GM18951 (cell line): ENCODE results near the gene KIAA0319L.

Experiments
- POLR2A ChIP-seq: IDR thresholded peaks from 4 replicates; pipeline ENCODE4 v1.6.1; 2011; ENCODE audit warnings: mild to moderate bottlenecking; ENCODE audit not compliant: insufficient read length, insufficient read depth; ENCODE audit errors: extremely low read depth
- in situ Hi-C: fragments of 300-500 bp; cut with MboI; formaldehyde crosslinking; loops from one replicate; pipeline ENCODE4 v1.12.0; 2022; ENCODE audit warnings: low sequenced_read_pairs, mixed read lengths, inconsistent platforms; ENCODE audit not compliant: unreplicated experiment

The KIAA0319L gene

GRCh38 chr1:35555601-35556477 is 1.4 kb downstream of the KIAA0319L start:
- no peak for TF ChIP-seq POLR2A
- in situ Hi-C loops, result no loop called here

- in situ Hi-C loops, result no loop called here
- TF ChIP-seq POLR2A, result no peak
Observed at GRCh38 chr1:35555212-35555584, 2.0 kb downstream of the KIAA0319L start.

GRCh38 chr1:35554266-35555211 is 2.7 kb downstream of the KIAA0319L start:
- in situ Hi-C loops, result no loop called here
- no peak for TF ChIP-seq POLR2A

DNA sequence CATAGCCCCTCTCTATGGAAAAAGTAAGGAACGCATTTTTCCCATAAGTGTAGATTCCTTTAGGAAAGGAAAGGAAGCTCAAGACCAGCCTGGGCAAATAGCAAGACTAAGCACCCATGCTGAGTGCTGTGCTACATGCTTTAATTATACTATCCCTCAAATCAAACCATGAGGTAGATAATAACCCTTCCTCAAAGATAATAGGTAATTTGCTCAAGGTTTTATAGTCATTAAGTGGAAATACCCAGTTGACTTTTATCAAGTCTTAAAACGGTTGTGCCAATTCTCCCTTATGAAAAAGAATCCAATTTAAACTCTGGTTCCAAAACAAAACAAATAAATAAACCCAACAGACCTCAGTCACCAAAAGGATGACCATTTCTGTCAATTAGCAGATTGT is 3.4 kb downstream of the KIAA0319L start:
- no peak for TF ChIP-seq POLR2A

GRCh38 chr1:35546614-35547013 is 10.6 kb downstream of the KIAA0319L start:
- no peak for TF ChIP-seq POLR2A
- in situ Hi-C loops, result loop anchor here (5.0 kb wide), 1 partner anchor 94 kb away; no protein-coding TSS in a partner anchor

More for the DNA sequence above, 3.4 kb downstream of the KIAA0319L start:
- in situ Hi-C loops, result no loop called here

DNA sequence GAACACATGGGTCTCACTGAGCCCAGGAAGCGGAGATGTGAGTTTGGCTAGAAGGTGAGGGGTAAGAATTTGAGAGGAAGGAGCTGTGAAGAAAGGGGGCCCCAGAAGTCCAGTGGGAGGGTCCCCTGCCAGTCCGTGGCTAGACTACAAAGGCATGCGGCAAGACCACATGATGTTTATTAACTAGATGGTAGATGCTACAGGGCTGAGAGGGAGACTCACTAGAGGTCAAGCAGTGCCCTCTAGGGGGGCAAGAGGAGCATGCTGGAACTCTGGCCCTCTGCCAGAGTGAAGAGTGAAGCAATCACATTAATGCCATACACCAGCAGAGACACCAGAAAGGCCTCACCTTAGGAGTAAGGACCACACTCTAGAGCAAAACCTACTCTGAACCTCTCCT is 12.2 kb downstream of the KIAA0319L start:
- in situ Hi-C loops, result loop anchor here (5.0 kb wide), 1 partner anchor 93 kb away; no protein-coding TSS in a partner anchor
- no peak for TF ChIP-seq POLR2A

DNA sequence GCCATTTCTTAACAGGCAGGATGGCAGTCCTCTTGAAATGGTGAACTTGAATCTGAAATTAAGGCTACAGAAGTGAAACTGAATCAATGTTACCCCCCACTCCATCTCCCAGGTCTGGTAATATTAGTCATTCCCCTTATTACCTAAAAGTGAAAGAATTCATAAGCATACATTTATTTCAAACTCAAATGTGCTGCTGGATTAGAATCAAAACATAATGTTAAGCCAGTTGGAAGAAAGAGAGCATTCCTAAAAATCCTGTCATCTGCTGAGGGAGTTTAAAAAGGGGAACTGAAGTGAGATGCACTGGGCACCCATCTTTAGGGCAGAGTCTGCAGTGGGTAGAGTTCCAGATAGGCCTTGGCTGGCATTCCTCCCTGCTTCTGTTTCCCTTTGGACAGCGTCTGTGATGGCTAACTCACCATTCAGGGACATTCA is 17.4 kb downstream of the KIAA0319L start:
- TF ChIP-seq POLR2A, result no peak
- in situ Hi-C loops, result no loop called here

DNA sequence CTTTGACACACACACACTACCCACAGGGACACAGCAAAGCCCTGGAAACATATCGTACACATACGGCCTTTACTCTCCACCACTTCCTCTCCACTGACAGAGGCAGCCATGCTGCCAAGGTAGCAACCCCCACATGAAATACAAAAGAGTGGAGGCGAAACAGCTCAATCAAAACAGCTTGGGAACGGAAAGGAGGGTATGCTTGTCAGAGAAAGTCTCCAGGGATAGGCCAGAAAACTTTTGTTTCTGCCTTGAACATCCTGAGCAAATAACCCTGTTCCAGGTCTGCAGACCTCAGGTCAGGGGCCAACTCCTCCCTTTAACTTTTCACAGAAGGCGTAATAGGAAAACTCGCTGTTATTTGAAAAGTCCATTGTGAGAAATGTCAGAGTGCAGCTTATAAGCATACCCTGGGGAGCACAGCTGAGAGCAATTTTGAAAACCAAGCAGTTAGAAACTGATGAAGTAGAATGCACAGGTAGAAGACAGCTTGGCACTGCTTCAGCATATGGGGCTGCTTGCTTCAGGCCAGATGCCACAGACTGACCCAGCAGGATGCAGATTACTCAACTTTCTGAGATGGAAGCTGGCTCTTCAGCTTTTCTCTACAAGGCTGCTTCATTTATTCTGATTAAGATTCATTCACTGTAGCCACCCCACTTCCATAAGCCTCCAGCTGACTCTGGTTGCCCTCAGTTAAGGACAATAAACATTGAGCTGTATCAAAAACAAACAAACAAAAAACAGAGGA is 18.0 kb downstream of the KIAA0319L start:
- in situ Hi-C loops, result no loop called here
- no peak for TF ChIP-seq POLR2A

DNA sequence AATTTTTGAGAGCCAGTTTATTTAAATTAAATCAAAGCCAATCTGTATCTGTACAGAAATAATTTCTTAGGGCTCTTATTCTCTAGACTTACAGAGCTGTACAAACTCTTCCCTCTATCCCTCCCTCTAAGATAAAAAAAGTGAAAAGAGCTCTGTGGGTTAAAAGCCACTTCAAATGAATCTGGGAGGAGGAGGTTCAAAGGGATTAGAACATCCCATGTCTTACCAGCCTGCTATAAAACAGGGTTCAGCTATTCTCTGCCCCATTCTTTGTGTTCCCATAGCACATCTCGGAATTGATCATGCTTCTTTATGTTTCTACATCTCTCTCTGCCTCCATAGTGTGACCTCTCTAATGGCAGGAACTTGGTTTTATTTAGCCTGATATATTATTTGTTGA is 19.4 kb downstream of the KIAA0319L start:
- in situ Hi-C loops, result no loop called here
- TF ChIP-seq POLR2A, result no peak

GRCh38 chr1:35536556-35537162 is 20.5 kb downstream of the KIAA0319L start:
- in situ Hi-C loops, result no loop called here
- no peak for TF ChIP-seq POLR2A

DNA sequence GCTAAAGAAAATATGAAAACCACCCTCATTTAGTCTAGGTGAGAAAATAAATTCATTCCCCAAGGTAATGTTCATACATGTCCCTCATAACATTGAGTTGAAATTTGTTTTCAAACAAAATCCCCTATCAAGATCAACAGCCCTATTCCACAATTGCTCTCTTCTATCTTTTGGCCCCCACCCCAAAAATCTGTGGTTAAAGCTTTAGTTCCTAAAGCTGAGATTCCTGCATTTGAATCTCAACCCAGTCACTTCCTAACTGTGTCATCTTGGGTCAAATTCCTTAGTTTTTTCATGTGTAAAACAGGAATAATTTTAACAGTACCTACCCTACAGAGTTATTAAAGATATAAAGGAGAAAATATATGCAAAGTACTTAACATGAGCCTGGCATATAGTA is 22.0 kb downstream of the KIAA0319L start:
- TF ChIP-seq POLR2A, result no peak
- in situ Hi-C loops, result no loop called here

GRCh38 chr1:35533586-35533985 is 23.6 kb downstream of the KIAA0319L start:
- TF ChIP-seq POLR2A, result no peak
- in situ Hi-C loops, result no loop called here
